C4-2B (cell line): ENCODE results near the gene MSI2.

Experiments used
- H3K27ac ChIP-seq: fragments of 450-650 bp; 2 replicates; pipeline ENCODE4 v1.5.1; 2017
- CTCF ChIP-seq: fragments of 450-650 bp; conservative IDR thresholded peaks from 2 replicates; pipeline ENCODE4 v1.5.1; 2017; ENCODE audit warnings: mild to moderate bottlenecking
- ZFX ChIP-seq: fragments of 450-650 bp; IDR thresholded peaks from 2 replicates; pipeline ENCODE4 v1.6.1; 2017

Gene MSI2

GRCh38 chr17:57393368-57393767 lies 137.0 kb downstream of the MSI2 start:
- no peak overlapping the region for H3K27ac ChIP-seq
- TF ChIP-seq ZFX (no peak), CTCF (no peak)

GRCh38 chr17:57394375-57394774 lies 138.1 kb downstream of the MSI2 start:
- no peak overlapping the region for H3K27ac ChIP-seq
- TF ChIP-seq CTCF (no peak), ZFX (no peak)

GRCh38 chr17:57395721-57396321 lies 139.5 kb downstream of the MSI2 start:
- no peak overlapping the region for H3K27ac ChIP-seq
- TF ChIP-seq CTCF (no peak), ZFX (no peak)

GRCh38 chr17:57396511-57396921 lies 140.2 kb downstream of the MSI2 start:
- H3K27ac ChIP-seq = no peak overlapping the region
- TF ChIP-seq ZFX (no peak), CTCF (no peak)

- H3K27ac ChIP-seq = no peak overlapping the region
- TF ChIP-seq ZFX (no peak), CTCF (no peak)
Observed at GRCh38 chr17:57397402-57397801, 141.1 kb downstream of the MSI2 start.

- TF ChIP-seq ZFX (no peak), CTCF (no peak)
- H3K27ac ChIP-seq = no peak overlapping the region
Observed at GRCh38 chr17:57399690-57400089, 143.4 kb downstream of the MSI2 start.

- no peak for TF ChIP-seq CTCF
- TF ChIP-seq ZFX = no peak
- H3K27ac ChIP-seq = no peak overlapping the region
Observed at GRCh38 chr17:57400648-57401047, 144.3 kb downstream of the MSI2 start.
